H1 (cell line): ENCODE results near the gene HRH1. TPM values are rescaled to one million over a fixed set of nuclear protein-coding genes. Genes with fewer than 3 reads are reported as not detected.

Experiments used
- ATF3 ChIP-seq: IDR thresholded peaks from 2 replicates; pipeline ENCODE4 v1.6.1; 2011; ENCODE audit warnings: low read depth, mild to moderate bottlenecking, low read length; ENCODE audit not compliant: insufficient read depth
- CHD7 ChIP-seq: fragments of 300-600 bp; sonication (generic); IDR thresholded peaks from 2 replicates; pipeline ENCODE4 v1.7.1; 2012; ENCODE audit warnings: low read length, moderate library complexity, mild to moderate bottlenecking, inconsistent platforms; ENCODE audit not compliant: insufficient replicate concordance
- CREB1 ChIP-seq: IDR thresholded peaks from 2 replicates; pipeline ENCODE4 v1.6.1; 2012; ENCODE audit warnings: inconsistent platforms
- RXRA ChIP-seq: IDR thresholded peaks from 2 replicates; pipeline ENCODE4 v1.6.1; 2011; ENCODE audit warnings: low read depth, mild to moderate bottlenecking, low read length, moderate library complexity; ENCODE audit not compliant: insufficient read depth
- SIN3A ChIP-seq, 2 experiments: IDR thresholded peaks in 1 of 2; conservative IDR thresholded peaks in 1 of 2; 2 replicates each; pipeline ENCODE4 v1.6.1; 2011 to 2012; ENCODE audit warnings: low read length in 2 of 2, improper control_type of control experiment in 1 of 2, low read depth in 1 of 2, mild to moderate bottlenecking in 1 of 2
- polyA plus RNA-seq, 7 experiments: library from polyadenylated mRNA; depleted of rRNA in 3 of 7; stranded (reverse) in 5 of 7; unstranded in 2 of 7; fragments of >200 nt in 5 of 7; fragments of 200-250 nt in 2 of 7; gene quantifications; 1 replicate in 5 of 7; 2 replicates in 1 of 7; 4 replicates in 1 of 7; pipeline versions ENCODE4 v1.2.1 to v1.2.3, GENCODE V29; 2011 to 2013; ENCODE audit warnings: missing spikeins in 2 of 7, mixed read lengths in 2 of 7
- total RNA-seq: library from RNA; stranded (reverse); fragmentation: NEBNext Ultra II Directional; extraction: Animal tissue kit (Norgen Biotek cat#: 25700); gene quantifications from 2 replicates; pipeline ENCODE4 v1.2.1, GENCODE V29; 2021

Gene HRH1
- total and polyA plus RNA-seq, 2 of the 8 experiments (the other 6 are each of a cell fraction or from before 2014, with no cell fraction given) = 0.11 TPM; not detected in 1

DNA sequence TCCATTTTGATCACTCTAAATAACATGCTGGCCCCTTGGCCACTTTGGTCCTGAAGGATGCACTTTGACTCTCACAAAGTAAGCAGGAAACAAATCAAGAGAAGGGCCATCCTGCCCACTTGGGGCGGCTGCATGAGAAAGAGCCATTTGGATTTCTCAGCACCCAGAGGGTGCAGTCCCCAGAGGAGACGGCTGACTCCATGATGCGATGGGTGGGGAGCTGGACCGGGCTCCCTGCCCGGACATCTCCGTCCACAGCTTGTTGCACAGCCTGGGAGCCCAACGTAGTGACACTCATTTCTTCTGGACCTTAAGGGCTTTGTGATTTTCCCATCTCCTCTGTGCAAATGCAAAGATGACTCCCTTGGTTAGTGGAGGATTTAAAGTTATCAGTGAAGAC, 4.0 kb upstream of the HRH1 start (continued):
- no peak for TF ChIP-seq CHD7
- no peak for TF ChIP-seq RXRA
- no peak for TF ChIP-seq SIN3A (conservative IDR thresholded peaks at IDR 0.05 in 1 of 2, IDR thresholded peaks at IDR 0.05 in 1 of 2; ENCODE audit: low read depth in 1 of 2, low read length in 2 of 2)
- TF ChIP-seq ATF3 = no peak
- no peak for TF ChIP-seq CREB1
